Lower leg skin (tissue), 3 donors: ENCODE measurements around the gene SPRED1.

Source experiments
- CTCF ChIP-seq, 3 donors: fragments of 450-650 bp; IDR thresholded peaks; one replicate each; pipeline ENCODE4 v1.5.1; 2016; ENCODE audit warnings: antibody characterized with exemption in 3 of 3, mild to moderate bottlenecking in 3 of 3, moderate library complexity in 2 of 3
- POLR2A ChIP-seq, 2 donors: fragments of 450-650 bp; IDR thresholded peaks; one replicate each; pipeline ENCODE4 v1.6.1; 2016 to 2017; ENCODE audit warnings: antibody characterized with exemption in 2 of 2, mild to moderate bottlenecking in 1 of 2, moderate library complexity in 1 of 2

- no peak for TF ChIP-seq CTCF (IDR thresholded peaks at IDR 0.05)
- TF ChIP-seq POLR2A (IDR thresholded peaks at IDR 0.05) = no peak
Measured at GRCh38 chr15:38274135-38274534, 21.5 kb downstream of the SPRED1 start.
